ENCODE data around the gene DAP. TPM values are rescaled to one million over a fixed set of nuclear protein-coding genes. Genes with fewer than 3 reads are reported as not detected.

The DAP gene
- total RNA-seq, 1 experiment from 2014 or later: 47.2 TPM

DNA sequence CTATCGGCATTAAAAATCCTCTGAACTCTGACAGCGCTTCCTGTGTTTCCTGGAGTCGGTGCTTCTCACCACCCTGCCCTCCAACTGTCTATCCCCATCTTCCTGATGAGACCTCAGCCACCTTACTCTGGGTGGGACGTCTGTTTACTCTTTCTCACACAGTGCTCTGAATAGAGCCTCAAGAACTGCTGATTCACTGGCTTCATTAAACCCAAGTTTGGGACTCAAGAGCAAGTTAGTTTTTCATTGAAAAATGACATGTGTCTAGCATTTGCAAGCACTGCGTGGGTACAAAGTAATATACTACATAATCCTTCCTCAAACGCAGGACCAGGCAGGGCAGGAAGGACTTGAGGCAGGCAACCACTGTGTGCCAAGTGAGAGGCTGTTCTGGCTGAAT, 49.5 kb downstream of the DAP start:
- Histone ChIP-seq H3K79me1 (ENCODE audit: insufficient read depth, low read depth, low read length, poor library complexity, severe bottlenecking) (no peaks in the 10 kb centered on the region), H3K27ac (ENCODE audit: insufficient read length, low read depth, low read length) (no peak overlapping the region), H3K56ac (ENCODE audit: insufficient read length, low read depth, low read length) (no peak overlapping the region), H2AK5ac (ENCODE audit: insufficient read length, low read length) (no peak overlapping the region), H3K9me3 (ENCODE audit: control insufficient read depth, low read depth, low read length) (no peaks in the 10 kb centered on the region), H2BK20ac (ENCODE audit: low read depth, low read length, poor library complexity, severe bottlenecking) (no peak overlapping the region), H3K9ac (ENCODE audit: extremely low read depth, insufficient read length, low read length) (no peak overlapping the region), H3K18ac (ENCODE audit: insufficient read length, low read depth, low read length) (no peak overlapping the region), H2BK120ac (ENCODE audit: low read depth, low read length, poor library complexity, severe bottlenecking) (no peak overlapping the region), H2AFZ (ENCODE audit: low read length) (no peak overlapping the region), H3K79me2 (ENCODE audit: insufficient read depth, low read length) (no peaks in the 10 kb centered on the region), H3K4me2 (ENCODE audit: insufficient read depth, insufficient read length, low read length) (no peak overlapping the region), H4K20me1 (ENCODE audit: control insufficient read depth, insufficient read depth, insufficient read length) (no peaks in the 10 kb centered on the region), H3K14ac (ENCODE audit: insufficient read depth, low read length) (no peak overlapping the region), H4K5ac (ENCODE audit: insufficient read length, low read depth, low read length) (no peak overlapping the region), H2BK15ac (ENCODE audit: low read depth, low read length) (no peak overlapping the region), H4K91ac (ENCODE audit: insufficient read length, low read depth, low read length) (no peak overlapping the region), H3K23me2 (ENCODE audit: insufficient read length, low read depth, low read length, poor library complexity, severe bottlenecking) (no peaks in the 10 kb centered on the region), H4K8ac (replicated peaks; ENCODE audit: insufficient read length, low read depth, low read length) (no peak overlapping the region), H3K23ac (ENCODE audit: insufficient read length, low read depth, low read length) (no peak overlapping the region), H3T11ph (ENCODE audit: low read length) (no peak overlapping the region), H3K4me1 (ENCODE audit: insufficient read depth, low read length) (peaks cover 2% of the 10 kb centered on the region; the same call in 1 of the 2 replicates), H3K4ac (ENCODE audit: low read depth, low read length) (no peak overlapping the region), H2BK5ac (ENCODE audit: insufficient read length, low read length) (no peak overlapping the region), H3K27me3 (ENCODE audit: insufficient read depth, low read length) (no peaks in the 10 kb centered on the region), H2BK12ac (ENCODE audit: insufficient read length, low read depth, low read length) (no peak overlapping the region)
- TF ChIP-seq, protein P1, sequence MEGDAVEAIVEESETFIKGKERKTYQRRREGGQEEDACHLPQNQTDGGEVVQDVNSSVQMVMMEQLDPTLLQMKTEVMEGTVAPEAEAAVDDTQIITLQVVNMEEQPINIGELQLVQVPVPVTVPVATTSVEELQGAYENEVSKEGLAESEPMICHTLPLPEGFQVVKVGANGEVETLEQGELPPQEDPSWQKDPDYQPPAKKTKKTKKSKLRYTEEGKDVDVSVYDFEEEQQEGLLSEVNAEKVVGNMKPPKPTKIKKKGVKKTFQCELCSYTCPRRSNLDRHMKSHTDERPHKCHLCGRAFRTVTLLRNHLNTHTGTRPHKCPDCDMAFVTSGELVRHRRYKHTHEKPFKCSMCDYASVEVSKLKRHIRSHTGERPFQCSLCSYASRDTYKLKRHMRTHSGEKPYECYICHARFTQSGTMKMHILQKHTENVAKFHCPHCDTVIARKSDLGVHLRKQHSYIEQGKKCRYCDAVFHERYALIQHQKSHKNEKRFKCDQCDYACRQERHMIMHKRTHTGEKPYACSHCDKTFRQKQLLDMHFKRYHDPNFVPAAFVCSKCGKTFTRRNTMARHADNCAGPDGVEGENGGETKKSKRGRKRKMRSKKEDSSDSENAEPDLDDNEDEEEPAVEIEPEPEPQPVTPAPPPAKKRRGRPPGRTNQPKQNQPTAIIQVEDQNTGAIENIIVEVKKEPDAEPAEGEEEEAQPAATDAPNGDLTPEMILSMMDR (conservative IDR thresholded peaks at IDR 0.05): no peak
- no peak for DNase-seq
- H3K9me3 Mint-ChIP-seq: no peaks in the 10 kb centered on the region
- no CpG with 5 or more reads among the region's 6 CpGs for WGBS (ENCODE audit: extremely low coverage, insufficient read length, low lambda C conversion rate)
- no peaks in the 10 kb centered on the region for H3K27me3 Mint-ChIP-seq (ENCODE audit: low read depth)
- H3K36me3 Mint-ChIP-seq (ENCODE audit: insufficient read depth in 1 of 3, low read depth in 3 of 3): peaks cover 2 to 8% (median 4%) of the 10 kb centered on the region in 3 experiments; a peak in 4 of 7 replicates
- no peak overlapping the region for H3K4me3 Mint-ChIP-seq
- peak overlapping the region in 2 of 3 experiments; percentile 10; a peak in 1 of 7 replicates for H3K27ac Mint-ChIP-seq
- H3K4me1 Mint-ChIP-seq: peaks cover 10 to 15% of the 10 kb centered on the region in 2 experiments

Data from H9 (cell line).